Hypothalamus (tissue), 51 donors: ENCODE data around the gene CTTNBP2.
A peak's percentile ranks its signal among the peaks of the same experiment; 100 is the strongest.
"Not testable (repeated sequence)": the region's sequence is repeated elsewhere in the genome, so short reads cannot be mapped to it uniquely, and the experiment has no call there.

Experiments
- DNase-seq, 51 donors: peaks; one replicate each; lab custom pipeline; 2025; lab: John Stamatoyannopoulos, UW

Gene CTTNBP2

GRCh38 chr7:117756586-117757085 lies 116.6 kb downstream of the CTTNBP2 start:
- DNase-seq = no peak

- peak in 1 of 51 donors; percentile 33 for DNase-seq
These were observed 118.1 kb downstream of the CTTNBP2 start for GRCh38 chr7:117755136-117755535.

GRCh38 chr7:117751775-117752174 lies 121.5 kb downstream of the CTTNBP2 start:
- no peak for DNase-seq

DNA sequence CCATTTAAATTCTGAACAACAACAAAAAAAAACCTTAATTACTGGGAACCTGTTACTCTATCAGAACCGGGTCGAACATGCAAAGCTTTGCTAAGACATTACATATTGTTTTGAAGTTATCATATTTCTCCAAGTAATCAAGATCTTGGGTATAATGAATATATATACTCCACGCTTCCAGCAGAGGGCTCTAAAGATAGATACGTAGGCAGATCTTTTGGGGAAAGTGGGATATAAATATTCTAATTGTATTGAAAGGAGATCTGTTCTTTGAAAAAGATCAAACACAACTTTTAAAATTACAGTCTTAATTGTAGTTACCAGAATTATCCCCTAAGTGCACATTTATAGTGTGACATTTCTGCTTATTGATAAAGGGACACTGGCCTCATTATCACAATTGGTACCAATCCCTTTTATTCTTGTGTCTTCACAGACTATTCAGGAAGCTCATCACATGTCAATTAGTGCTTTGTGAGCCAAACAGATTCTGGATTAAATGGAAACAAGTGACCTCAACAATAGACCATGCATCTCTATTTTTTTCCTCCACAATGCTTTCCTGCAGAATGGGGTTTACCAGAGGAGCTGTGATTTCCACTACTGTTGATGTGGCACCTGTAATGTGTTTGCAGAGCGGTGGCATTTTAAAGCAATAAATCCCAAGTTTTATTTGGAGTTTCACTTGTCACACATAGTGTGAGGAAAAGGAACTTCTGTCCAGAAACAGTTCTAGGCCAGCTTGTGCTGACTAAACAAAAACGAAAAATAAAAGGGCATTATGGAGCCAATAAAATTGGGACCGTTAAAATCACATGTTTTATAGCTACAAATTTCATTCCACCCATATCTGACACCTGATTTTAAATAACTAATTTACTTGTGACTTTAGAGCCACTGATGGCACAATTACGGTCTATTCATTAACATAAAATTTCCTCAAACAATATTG lies 122.4 kb downstream of the CTTNBP2 start:
- peak in 3 of 51 donors; percentile 19 to 85 (median 31) for DNase-seq

DNA sequence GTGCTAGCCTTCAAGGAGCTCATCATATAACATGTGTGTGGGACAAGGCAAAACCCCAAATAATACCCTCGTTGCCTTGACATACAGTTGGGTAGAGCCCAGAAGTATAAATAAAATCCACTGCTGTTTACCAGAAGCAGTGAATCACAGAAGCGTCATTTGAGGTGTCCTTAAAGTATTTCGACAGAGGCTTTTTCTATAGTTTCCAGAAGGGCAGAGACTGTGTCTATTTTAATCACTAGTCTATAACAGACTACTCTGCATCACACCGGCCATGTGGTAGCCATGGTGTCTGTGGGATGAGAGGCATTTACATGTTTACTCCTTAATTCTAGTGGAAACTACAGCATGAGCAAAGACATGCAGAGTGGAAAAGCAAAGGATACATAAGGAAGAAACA lies 131.3 kb downstream of the CTTNBP2 start:
- DNase-seq = no peak

DNA sequence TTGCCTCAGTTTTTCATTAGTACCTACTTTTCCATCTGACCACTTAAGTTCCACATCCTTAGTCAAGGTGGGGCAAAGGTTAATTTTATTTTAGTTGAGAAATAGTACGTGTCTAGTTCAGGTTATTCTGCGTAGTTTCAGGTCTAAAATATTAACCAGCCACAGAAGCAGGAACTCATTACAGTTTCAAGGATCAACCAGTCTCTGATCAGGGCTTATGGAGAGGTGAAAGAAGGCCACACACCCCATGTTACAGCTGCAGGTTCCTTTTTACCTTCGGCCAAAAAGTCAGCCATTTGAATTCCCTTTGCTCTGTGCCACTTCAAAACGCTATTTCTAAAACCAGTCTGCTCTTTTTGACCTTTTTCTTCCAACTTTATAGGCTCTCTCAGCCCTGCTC lies 134.2 kb downstream of the CTTNBP2 start:
- DNase-seq = no peak

DNA sequence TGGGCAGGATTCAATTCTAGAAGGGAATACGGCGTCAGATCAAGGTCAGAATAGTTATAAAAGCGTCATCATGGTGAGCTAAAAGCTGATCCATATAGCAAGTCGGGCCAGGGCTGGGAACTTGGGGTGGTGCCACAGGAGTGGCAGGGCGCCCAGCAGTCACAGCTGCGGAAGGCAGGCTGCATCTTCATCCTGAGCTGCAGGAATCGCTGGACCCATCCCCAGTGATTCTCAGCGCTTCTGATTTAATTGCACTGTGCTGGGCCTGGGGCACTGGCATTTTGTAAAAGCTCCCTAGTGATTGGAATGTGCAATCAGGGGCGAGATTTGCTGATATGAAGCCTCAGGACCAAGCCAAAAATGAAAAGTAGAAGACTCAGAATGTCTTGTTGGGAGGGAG lies 135.3 kb downstream of the CTTNBP2 start:
- DNase-seq = peak in 31 of 51 donors; percentile 11 to 76 (median 45)

DNA sequence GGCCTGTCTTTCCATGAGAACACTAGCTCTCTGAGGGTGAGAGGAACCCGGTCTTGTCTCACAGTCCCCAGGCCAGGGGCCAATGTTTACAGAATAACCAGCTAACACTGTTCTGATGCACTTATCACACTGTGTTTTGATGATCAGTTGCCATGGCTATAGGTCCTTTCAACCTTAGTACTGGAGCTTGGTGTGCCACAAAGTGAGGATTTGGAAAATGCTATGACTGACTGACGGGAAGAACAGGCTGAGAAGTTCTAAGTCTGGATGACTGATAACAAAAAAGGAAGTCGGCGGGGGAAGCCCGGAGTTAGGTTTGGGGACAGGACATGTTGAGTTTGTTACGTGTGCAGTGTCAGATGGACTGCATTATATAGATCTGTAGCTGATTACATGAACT lies 141.8 kb downstream of the CTTNBP2 start:
- peak in 1 of 51 donors; percentile 28 for DNase-seq

GRCh38 chr7:117730390-117730789 lies 142.9 kb downstream of the CTTNBP2 start:
- DNase-seq = no peak

- peak in 26 of 51 donors; percentile 5 to 76 (median 36) for DNase-seq
These were observed 144.2 kb downstream of the CTTNBP2 start for GRCh38 chr7:117728890-117729624.

GRCh38 chr7:117724898-117725297 lies 148.3 kb downstream of the CTTNBP2 start:
- no peak for DNase-seq

GRCh38 chr7:117719377-117719776 lies 153.9 kb downstream of the CTTNBP2 start:
- no peak for DNase-seq

- no peak for DNase-seq
These were observed 155.0 kb downstream of the CTTNBP2 start for GRCh38 chr7:117718116-117718835.

DNA sequence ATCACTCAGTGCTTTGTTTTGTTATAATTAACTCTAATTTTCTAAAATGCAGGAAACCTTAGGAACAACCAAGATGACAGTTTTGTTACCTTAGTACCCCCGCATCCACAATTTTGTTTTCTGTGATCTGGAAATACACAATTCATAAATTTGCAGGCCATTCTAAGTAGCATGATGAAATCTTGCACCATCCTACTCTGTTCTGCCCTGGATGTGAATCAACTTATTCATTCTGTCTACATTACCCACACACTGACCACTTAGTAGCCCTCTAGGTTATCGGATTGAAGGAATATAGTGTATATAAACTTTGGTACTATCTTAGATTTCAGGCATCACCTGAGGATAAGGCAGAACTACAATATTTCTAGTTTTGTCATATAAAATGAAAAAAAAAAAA lies 155.9 kb downstream of the CTTNBP2 start:
- no peak for DNase-seq

DNA sequence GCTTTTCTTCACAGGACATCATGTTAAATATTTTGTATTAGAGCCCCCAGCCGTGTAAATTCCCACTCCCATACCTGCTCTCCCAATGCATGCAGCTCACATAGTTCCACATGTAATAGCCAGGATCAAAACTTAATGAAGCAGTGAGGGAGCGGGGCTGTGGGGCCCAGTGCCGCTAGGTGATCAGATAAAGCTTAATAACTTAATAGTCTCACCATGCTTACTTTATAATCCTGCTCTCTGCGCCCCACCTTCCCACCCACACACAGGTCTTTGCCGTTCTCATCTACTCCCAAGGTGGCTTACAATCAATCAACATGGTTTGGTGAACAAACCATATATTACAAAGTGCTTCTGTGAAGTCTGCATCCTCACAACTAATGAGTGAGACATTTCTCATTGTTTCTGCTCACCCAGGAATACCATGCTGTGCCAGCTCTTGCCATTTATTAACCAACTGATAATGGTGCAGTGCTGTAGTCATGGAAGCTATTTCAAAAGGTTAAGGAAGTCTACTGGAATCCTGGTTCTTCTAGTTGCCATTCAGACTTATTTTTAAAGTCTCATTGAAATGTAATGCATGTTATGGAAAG lies 156.4 kb downstream of the CTTNBP2 start:
- DNase-seq = no peak

DNA sequence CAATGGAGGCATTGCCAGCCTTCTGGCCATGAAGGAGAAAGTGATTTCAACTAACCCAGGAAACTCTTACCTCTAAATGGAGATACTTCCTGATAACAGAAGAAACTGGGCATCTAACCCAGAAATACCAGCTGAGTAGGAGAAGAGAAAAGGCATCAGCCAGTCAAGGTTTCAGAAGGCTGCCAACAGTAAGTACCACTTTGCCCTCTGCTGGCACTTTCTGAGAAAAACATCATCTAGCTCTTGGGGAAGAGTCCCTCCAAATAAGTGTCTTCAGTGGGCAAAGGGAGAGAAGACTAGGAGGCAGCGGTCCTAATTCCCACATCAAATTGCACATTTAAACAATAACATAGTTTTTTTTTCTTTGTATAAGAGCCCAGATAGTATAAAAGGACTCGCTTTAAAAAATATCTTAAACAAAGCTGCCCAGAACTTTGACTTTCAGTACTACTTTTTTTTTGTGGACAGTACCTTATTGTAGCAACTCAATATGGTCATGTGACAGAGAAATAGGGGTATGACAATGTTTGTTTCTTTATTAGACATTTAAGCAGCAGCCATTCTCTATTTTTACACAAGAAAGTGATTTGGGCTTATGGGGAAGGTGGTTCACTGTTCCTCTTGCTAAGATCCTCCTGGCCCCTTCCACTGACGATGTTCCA lies 157.3 kb downstream of the CTTNBP2 start:
- DNase-seq = peak in 22 of 51 donors; percentile 5 to 65 (median 34)

DNA sequence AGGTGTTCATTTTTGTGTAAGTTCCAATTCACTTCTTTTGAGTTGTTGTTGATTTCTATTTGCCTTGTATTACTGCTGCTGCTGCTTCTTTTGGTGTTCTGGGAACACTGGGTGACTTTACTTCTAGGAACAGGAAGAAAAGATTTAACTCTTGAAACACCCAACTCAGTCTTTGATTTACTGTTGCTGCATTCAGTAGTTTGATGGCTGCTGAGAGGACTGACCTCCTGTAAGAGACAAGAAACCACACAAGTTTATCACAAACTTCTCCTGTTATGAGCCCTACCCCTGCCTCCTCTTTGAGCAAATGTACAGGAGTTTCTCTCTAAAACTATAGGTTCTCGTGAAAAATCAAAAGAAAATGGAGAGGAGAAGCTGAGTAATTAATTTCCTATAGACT lies 161.7 kb downstream of the CTTNBP2 start:
- no peak for DNase-seq

DNA sequence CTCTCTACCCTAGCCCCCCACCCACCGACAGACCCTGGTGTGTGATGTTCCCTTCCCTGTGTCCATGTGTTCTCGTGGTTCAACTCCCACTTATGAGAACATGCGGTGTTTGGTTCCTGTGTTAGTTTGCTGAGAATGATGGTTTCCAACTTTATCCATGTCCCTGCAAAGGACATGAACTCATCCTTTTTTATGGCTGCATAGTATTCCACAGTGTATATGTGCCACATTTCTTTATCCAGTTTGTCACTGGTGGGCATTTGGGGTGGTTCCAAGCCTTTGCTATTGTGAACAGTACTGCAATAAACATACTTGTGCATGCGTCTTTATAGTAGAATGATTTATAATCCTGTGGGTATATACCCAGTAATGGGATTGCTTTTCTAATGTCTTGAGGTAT lies 165.1 kb downstream of the CTTNBP2 start:
- not testable (repeated sequence) for DNase-seq

GRCh38 chr7:117707080-117707479 lies 166.2 kb downstream of the CTTNBP2 start:
- DNase-seq = no peak

DNA sequence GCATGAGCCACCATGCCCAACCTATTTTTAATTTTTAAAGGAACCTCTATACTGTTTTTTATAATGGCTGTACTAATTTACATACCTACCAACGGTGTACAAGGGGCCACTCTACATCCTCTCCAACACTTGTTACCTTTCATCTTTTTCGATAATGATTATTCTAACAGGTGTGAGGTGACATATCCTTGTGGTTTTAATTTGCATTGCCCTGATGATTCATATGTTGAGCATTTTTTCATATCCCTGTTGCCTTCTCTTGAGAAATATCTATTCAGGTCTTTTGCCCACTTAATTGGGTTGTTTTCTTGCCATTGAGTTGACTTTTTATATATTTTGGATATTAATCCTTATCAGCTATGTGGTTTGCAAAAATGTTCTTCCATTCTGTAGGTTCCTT lies 167.0 kb downstream of the CTTNBP2 start:
- DNase-seq = no peak
